Transverse colon (tissue), 4 donors: ENCODE data around the gene DES. TPM values are rescaled to one million over a fixed set of nuclear protein-coding genes. Genes with fewer than 3 reads are reported as not detected.

Experiments
- DNase-seq: peaks from one replicate; pipeline ENCODE4 v3.0.0-alpha.2; 2019
- H3K27ac ChIP-seq, 4 donors: fragments of 200-600 bp; sonication (generic); 2 replicates each; pipeline ENCODE4 v1.5.1; 2016 to 2018; ENCODE audit warnings: inconsistent platforms in 4 of 4
- H3K27me3 ChIP-seq: fragments of 200-600 bp; sonication (generic); 2 replicates; pipeline ENCODE4 v1.5.1; 2017; ENCODE audit warnings: inconsistent platforms
- H3K36me3 ChIP-seq, 4 donors: fragments of 200-600 bp; sonication (generic); 2 replicates each; pipeline ENCODE4 v1.5.1; 2017 to 2019; ENCODE audit warnings: inconsistent platforms in 4 of 4
- H3K4me1 ChIP-seq, 4 donors: fragments of 200-600 bp; sonication (generic); 2 replicates each; pipeline ENCODE4 v1.5.1; 2017 to 2020; ENCODE audit warnings: inconsistent platforms in 4 of 4
- H3K4me3 ChIP-seq, 4 donors: fragments of 200-600 bp; sonication (generic); 1 replicate in 1 of 4; 2 replicates in 3 of 4; pipeline versions ENCODE4 v1.5.1 to v1.6.1; 2017 to 2019; ENCODE audit warnings: inconsistent platforms in 4 of 4
- H3K9me3 ChIP-seq, 2 donors: fragments of 200-600 bp; sonication (generic); 2 replicates each; pipeline ENCODE4 v1.5.1; 2017 to 2019; ENCODE audit warnings: inconsistent platforms in 2 of 2
- EP300 ChIP-seq: sonication (generic); formaldehyde crosslinking; IDR thresholded peaks from one replicate; pipeline ENCODE4 v1.6.1; 2017; ENCODE audit warnings: antibody characterized with exemption, low read depth
- POLR2A ChIP-seq: fragments of 450-650 bp; IDR thresholded peaks from one replicate; pipeline ENCODE4 v1.6.1; 2016; ENCODE audit warnings: antibody characterized with exemption, mild to moderate bottlenecking, moderate library complexity
- POLR2AphosphoS5 ChIP-seq, 3 donors: sonication (generic); formaldehyde crosslinking; IDR thresholded peaks; one replicate each; pipeline ENCODE4 v1.6.1; 2016; ENCODE audit warnings: antibody characterized with exemption in 3 of 3
- WGBS, 2 donors: methylation state at CpG; one replicate each; pipeline ENCODE4 v1.1.5; 2018; ENCODE audit warnings: low coverage in 1 of 2; 5-methylcytosine and 5-hydroxymethylcytosine counted together
- in situ Hi-C, 4 donors: fragments of 200-750 bp; cut with MboI; loops; one replicate each; pipeline versions ENCODE4 v1.15.0 to v1.15.1; 2017; ENCODE audit warnings: low sequenced_read_pairs in 3 of 4, low pct_ligation_motif_present in 1 of 4, low pct_unique_long_range_greater_than_20kb in 1 of 4
- intact Hi-C: fragments of 100-400 bp; cut with DNase I; formaldehyde crosslinking; loops from one replicate; pipeline ENCODE4 v1.15.1; 2023; ENCODE audit warnings: low total_unique reads
- total RNA-seq, 4 donors: library from RNA; depleted of rRNA; stranded (reverse); fragments of >200 nt; gene quantifications; one replicate each; pipeline ENCODE4 v1.1.0, GENCODE V29; 2016
- TF ChIP-seq, protein P1 (sequence below), 5 experiments: fragments of 200-600 bp in 3 of 5; fragments of 450-650 bp in 2 of 5; sonication (generic) in 3 of 5; IDR thresholded peaks; 1 replicate in 2 of 5; 2 replicates in 3 of 5; pipeline ENCODE4 v1.5.1; 2016 to 2017; ENCODE audit warnings: antibody characterized with exemption in 5 of 5, inconsistent platforms in 3 of 5, mild to moderate bottlenecking in 2 of 5, moderate library complexity in 1 of 5

Gene DES
- total RNA-seq, 4 donors from 2014 or later = 1,000 to 12,373 (median 1,519) TPM

DNA sequence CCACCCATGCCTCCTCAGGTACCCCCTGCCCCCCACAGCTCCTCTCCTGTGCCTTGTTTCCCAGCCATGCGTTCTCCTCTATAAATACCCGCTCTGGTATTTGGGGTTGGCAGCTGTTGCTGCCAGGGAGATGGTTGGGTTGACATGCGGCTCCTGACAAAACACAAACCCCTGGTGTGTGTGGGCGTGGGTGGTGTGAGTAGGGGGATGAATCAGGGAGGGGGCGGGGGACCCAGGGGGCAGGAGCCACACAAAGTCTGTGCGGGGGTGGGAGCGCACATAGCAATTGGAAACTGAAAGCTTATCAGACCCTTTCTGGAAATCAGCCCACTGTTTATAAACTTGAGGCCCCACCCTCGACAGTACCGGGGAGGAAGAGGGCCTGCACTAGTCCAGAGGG is 803 bp upstream of the DES start:
- Histone ChIP-seq H3K36me3 (no peaks in the 10 kb centered on the region), H3K4me1 (peaks cover 6 to 15% (median 10%) of the 10 kb centered on the region in 4 donors), H3K9me3 (peaks cover 0 to 3% of the 10 kb centered on the region in 2 donors), H3K4me3 (no peak overlapping the region), H3K27me3 (peaks cover 29% of the 10 kb centered on the region), H3K27ac (peak overlapping the region; percentile 86 to 96 (median 89))
- TF ChIP-seq POLR2AphosphoS5 (IDR thresholded peaks at IDR 0.05) (peak in 1 of 3 donors; percentile 25), EP300 (no peak)
- in situ Hi-C loops (no loop called here), intact Hi-C loops (no loop called here)
- WGBS, 2 donors = 40% methylated on average over 9 of the region's 9 CpGs; no CpG with 5 or more reads in 1 of the 2 donors
- DNase-seq = no peak

DNA sequence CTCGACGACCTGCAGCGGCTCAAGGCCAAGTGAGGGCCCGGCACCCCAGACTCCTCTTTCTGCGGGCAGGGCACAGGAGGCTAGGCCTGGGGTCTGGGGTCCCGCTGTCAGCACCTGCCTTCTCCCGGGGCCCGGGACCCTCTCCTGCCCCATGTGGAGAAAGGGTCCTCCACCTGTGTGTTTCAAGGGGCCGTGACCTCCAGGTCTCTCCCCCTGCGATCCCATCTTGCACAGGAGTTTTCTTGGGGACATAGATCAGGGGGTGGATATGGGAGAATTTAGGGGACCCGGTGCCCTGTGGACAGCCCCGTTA is 791 bp downstream of the DES start:
- Histone ChIP-seq H3K4me3 (peak overlapping the region; percentile 36 to 55 (median 48)), H3K27ac (peak overlapping the region; percentile 86 to 96 (median 89)), H3K27me3 (peaks cover 25% of the 10 kb centered on the region), H3K4me1 (peaks cover 6 to 15% (median 10%) of the 10 kb centered on the region in 4 donors), H3K36me3 (no peaks in the 10 kb centered on the region), H3K9me3 (no peaks in the 10 kb centered on the region)
- in situ Hi-C loops = no loop called here
- WGBS, 2 donors = 60% methylated on average over 6 of the region's 12 CpGs; no CpG with 5 or more reads in 1 of the 2 donors
- no peak for TF ChIP-seq EP300
- no peak for TF ChIP-seq POLR2A
- TF ChIP-seq POLR2AphosphoS5 (IDR thresholded peaks at IDR 0.05) = no peak
- TF ChIP-seq, protein P1, sequence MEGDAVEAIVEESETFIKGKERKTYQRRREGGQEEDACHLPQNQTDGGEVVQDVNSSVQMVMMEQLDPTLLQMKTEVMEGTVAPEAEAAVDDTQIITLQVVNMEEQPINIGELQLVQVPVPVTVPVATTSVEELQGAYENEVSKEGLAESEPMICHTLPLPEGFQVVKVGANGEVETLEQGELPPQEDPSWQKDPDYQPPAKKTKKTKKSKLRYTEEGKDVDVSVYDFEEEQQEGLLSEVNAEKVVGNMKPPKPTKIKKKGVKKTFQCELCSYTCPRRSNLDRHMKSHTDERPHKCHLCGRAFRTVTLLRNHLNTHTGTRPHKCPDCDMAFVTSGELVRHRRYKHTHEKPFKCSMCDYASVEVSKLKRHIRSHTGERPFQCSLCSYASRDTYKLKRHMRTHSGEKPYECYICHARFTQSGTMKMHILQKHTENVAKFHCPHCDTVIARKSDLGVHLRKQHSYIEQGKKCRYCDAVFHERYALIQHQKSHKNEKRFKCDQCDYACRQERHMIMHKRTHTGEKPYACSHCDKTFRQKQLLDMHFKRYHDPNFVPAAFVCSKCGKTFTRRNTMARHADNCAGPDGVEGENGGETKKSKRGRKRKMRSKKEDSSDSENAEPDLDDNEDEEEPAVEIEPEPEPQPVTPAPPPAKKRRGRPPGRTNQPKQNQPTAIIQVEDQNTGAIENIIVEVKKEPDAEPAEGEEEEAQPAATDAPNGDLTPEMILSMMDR (IDR thresholded peaks at IDR 0.05) = no peak
- DNase-seq = no peak
- intact Hi-C loops = no loop called here

GRCh38 chr2:219419331-219420197 is 1.4 kb downstream of the DES start:
- intact Hi-C loops = loop anchor here (2.0 kb wide), 1 partner anchor 15 kb away; no protein-coding TSS in a partner anchor
- 8 to 65% methylated on average over 2 to 8 of the region's 9 CpGs for WGBS, 2 donors
- H3K27me3 ChIP-seq = peaks cover 25% of the 10 kb centered on the region
- no peaks in the 10 kb centered on the region for H3K9me3 ChIP-seq
- TF ChIP-seq POLR2A (no peak), POLR2AphosphoS5 (IDR thresholded peaks at IDR 0.05) (peak in 1 of 3 donors; percentile 30)
- TF ChIP-seq, protein P1 (IDR thresholded peaks at IDR 0.05) = no peak
- H3K4me1 ChIP-seq = peaks cover 6 to 15% (median 10%) of the 10 kb centered on the region in 4 donors
- no peak for DNase-seq
- H3K27ac ChIP-seq = peak overlapping the region; percentile 86 to 96 (median 89)
- in situ Hi-C loops = no loop called here
- H3K4me3 ChIP-seq = peak overlapping the region; percentile 36 to 55 (median 48)
- no peaks in the 10 kb centered on the region for H3K36me3 ChIP-seq

- WGBS, 2 donors = 74 to 80% methylated on average over 1 to 8 of the region's 8 CpGs
- peaks cover 6 to 15% (median 10%) of the 10 kb centered on the region in 4 donors for H3K4me1 ChIP-seq
- H3K27ac ChIP-seq = peak overlapping the region; percentile 86 to 96 (median 89)
- TF ChIP-seq POLR2AphosphoS5 (IDR thresholded peaks at IDR 0.05) = peak in 2 of 3 donors; percentile 3 to 18
- TF ChIP-seq EP300 = no peak
- H3K27me3 ChIP-seq = peaks cover 25% of the 10 kb centered on the region
- H3K9me3 ChIP-seq = no peaks in the 10 kb centered on the region
- intact Hi-C loops (loop anchor here (2.0 kb wide), 1 partner anchor 16 kb away; no protein-coding TSS in a partner anchor), in situ Hi-C loops (no loop called here)
- no peaks in the 10 kb centered on the region for H3K36me3 ChIP-seq
- peak overlapping the region; percentile 36 to 55 (median 48) for H3K4me3 ChIP-seq
- DNase-seq = no peak
These were observed 2.5 kb downstream of the DES start for GRCh38 chr2:219420687-219421086.

DNA sequence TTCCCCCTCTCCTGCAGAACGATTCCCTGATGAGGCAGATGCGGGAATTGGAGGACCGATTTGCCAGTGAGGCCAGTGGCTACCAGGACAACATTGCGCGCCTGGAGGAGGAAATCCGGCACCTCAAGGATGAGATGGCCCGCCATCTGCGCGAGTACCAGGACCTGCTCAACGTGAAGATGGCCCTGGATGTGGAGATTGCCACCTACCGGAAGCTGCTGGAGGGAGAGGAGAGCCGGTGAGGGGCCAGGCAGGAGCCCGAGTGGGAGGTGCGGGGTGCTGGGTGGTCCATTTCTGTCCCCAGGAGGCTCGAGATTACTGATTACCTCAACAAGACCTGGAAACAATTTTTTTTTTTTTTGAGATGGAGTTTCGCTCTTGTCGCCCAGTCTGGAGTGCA is 3.1 kb downstream of the DES start:
- H3K36me3 ChIP-seq = no peaks in the 10 kb centered on the region
- WGBS, 2 donors = 75 to 86% methylated on average over 1 to 17 of the region's 17 CpGs
- TF ChIP-seq POLR2A = no peak
- TF ChIP-seq, protein P1 (IDR thresholded peaks at IDR 0.05) = no peak
- TF ChIP-seq POLR2AphosphoS5 (IDR thresholded peaks at IDR 0.05) = peak in 1 of 3 donors; percentile 14
- TF ChIP-seq EP300 = no peak
- peak overlapping the region; percentile 36 to 55 (median 48) for H3K4me3 ChIP-seq
- H3K4me1 ChIP-seq = peaks cover 6 to 15% (median 10%) of the 10 kb centered on the region in 4 donors
- DNase-seq = no peak
- in situ Hi-C loops (no loop called here), intact Hi-C loops (loop anchor here (2.0 kb wide), 1 partner anchor 17 kb away; no protein-coding TSS in a partner anchor)
- H3K9me3 ChIP-seq = no peaks in the 10 kb centered on the region
- peaks cover 25% of the 10 kb centered on the region for H3K27me3 ChIP-seq
- H3K27ac ChIP-seq = peak overlapping the region; percentile 86 to 96 (median 89)
